Neural cell (in vitro differentiated cells): ENCODE data around the gene CNTN4. TPM values are rescaled to one million over a fixed set of nuclear protein-coding genes. Genes with fewer than 3 reads are reported as not detected.
A peak's percentile ranks its signal among the peaks of the same experiment; 100 is the strongest.

Experiments used
- H2AFZ ChIP-seq: fragments of 200-600, 300-800 bp; sonication (generic), shearing (Covaris generic); 2 replicates; pipeline ENCODE4 v1.6.0; 2014; ENCODE audit warnings: low read depth, mild to moderate bottlenecking, antibody characterized with exemption, low read length, moderate library complexity
- H3F3A ChIP-seq: fragments of 200-600 bp; shearing (Covaris generic); 2 replicates; pipeline ENCODE4 v1.6.1; 2016; ENCODE audit warnings: mild to moderate bottlenecking, moderate library complexity, mixed read lengths, antibody characterized with exemption, low read length; ENCODE audit not compliant: insufficient read depth, poor library complexity, severe bottlenecking
- H3K27ac ChIP-seq: fragments of 200-600, 300-800 bp; sonication (generic), shearing (Covaris generic); 2 replicates; pipeline ENCODE4 v1.5.1; 2014; ENCODE audit warnings: mild to moderate bottlenecking, low read length, moderate library complexity
- H3K27me3 ChIP-seq: fragments of 300-800, 200-600 bp; sonication (generic), shearing (Covaris generic); 2 replicates; pipeline ENCODE4 v1.6.0; 2014; ENCODE audit warnings: mild to moderate bottlenecking, low read depth, low read length, moderate library complexity; ENCODE audit not compliant: insufficient read depth
- H3K36me3 ChIP-seq: fragments of 300-800, 200-600 bp; sonication (generic), shearing (Covaris generic); 2 replicates; pipeline ENCODE4 v1.5.1; 2014; ENCODE audit warnings: mild to moderate bottlenecking, antibody characterized with exemption, low read length, moderate library complexity; ENCODE audit not compliant: insufficient read depth
- H3K4me2 ChIP-seq: fragments of 300-800, 200-600 bp; sonication (generic), shearing (Covaris generic); 2 replicates; pipeline ENCODE4 v1.6.0; 2014; ENCODE audit warnings: mild to moderate bottlenecking, low read length
- H3K4me3 ChIP-seq: fragments of 300-800, 200-600 bp; sonication (generic), shearing (Covaris generic); 2 replicates; pipeline ENCODE4 v1.5.1; 2014; ENCODE audit warnings: mild to moderate bottlenecking, low read length, moderate library complexity
- H3K79me2 ChIP-seq: fragments of 200-600 bp; shearing (Covaris generic); replicated peaks from 2 replicates; pipeline ENCODE4 v1.6.0; 2014; ENCODE audit warnings: mild to moderate bottlenecking, low read length, moderate library complexity; ENCODE audit not compliant: insufficient read depth
- H3K9ac ChIP-seq: fragments of 300-800, 200-600 bp; sonication (generic), shearing (Covaris generic); 2 replicates; pipeline ENCODE4 v1.6.1; 2016; ENCODE audit warnings: mild to moderate bottlenecking, low read length, mixed read lengths
- H3K9me2 ChIP-seq: fragments of 200-600 bp; shearing (Covaris generic); 2 replicates; pipeline ENCODE4 v1.6.1; 2016; ENCODE audit warnings: mild to moderate bottlenecking, low read length, mixed read lengths; ENCODE audit not compliant: insufficient read depth
- H3K9me3 ChIP-seq: fragments of 200-600, 300-800 bp; sonication (generic), shearing (Covaris generic); 2 replicates; pipeline ENCODE4 v1.6.1; 2016; ENCODE audit warnings: mild to moderate bottlenecking, mixed run types, low read length, moderate library complexity, mixed read lengths
- H4K20me1 ChIP-seq: fragments of 200-600 bp; shearing (Covaris generic); 2 replicates; pipeline ENCODE4 v1.6.1; 2016; ENCODE audit warnings: mild to moderate bottlenecking, mixed run types; ENCODE audit not compliant: insufficient read depth
- CTCF ChIP-seq: fragments of 450-650 bp; IDR thresholded peaks from 2 replicates; pipeline ENCODE4 v1.5.1; 2014; ENCODE audit warnings: antibody characterized with exemption, mild to moderate bottlenecking, moderate library complexity; ENCODE audit not compliant: poor library complexity, severe bottlenecking
- EP300 ChIP-seq: fragments of 450-650 bp; conservative IDR thresholded peaks from 2 replicates; pipeline ENCODE4 v1.6.1; 2014; ENCODE audit warnings: antibody characterized with exemption, mild to moderate bottlenecking, moderate library complexity; ENCODE audit not compliant: poor library complexity, severe bottlenecking
- EZH2 ChIP-seq: fragments of 200-600, 300-800 bp; shearing (Covaris generic), sonication (generic); IDR thresholded peaks from 2 replicates; pipeline ENCODE4 v1.6.1; 2014; ENCODE audit warnings: antibody characterized with exemption, low read length, borderline replicate concordance, mild to moderate bottlenecking; ENCODE audit not compliant: insufficient read depth, poor library complexity, severe bottlenecking
- MXI1 ChIP-seq: fragments of 450-650 bp; conservative IDR thresholded peaks from 2 replicates; pipeline ENCODE4 v1.6.1; 2014; ENCODE audit warnings: antibody characterized with exemption, mild to moderate bottlenecking; ENCODE audit not compliant: poor library complexity, severe bottlenecking
- POLR2AphosphoS5 ChIP-seq: IDR thresholded peaks from 2 replicates; pipeline ENCODE4 v1.6.1; 2012
- RAD21 ChIP-seq: fragments of 450-650 bp; conservative IDR thresholded peaks from 2 replicates; pipeline ENCODE4 v1.6.1; 2014; ENCODE audit warnings: antibody characterized with exemption, mild to moderate bottlenecking, moderate library complexity
- REST ChIP-seq: IDR thresholded peaks from 2 replicates; pipeline ENCODE4 v1.6.1; 2012; ENCODE audit warnings: borderline replicate concordance
- SMC3 ChIP-seq: fragments of 450-650 bp; conservative IDR thresholded peaks from 2 replicates; pipeline ENCODE4 v1.6.1; 2014; ENCODE audit warnings: antibody characterized with exemption, mild to moderate bottlenecking, moderate library complexity; ENCODE audit not compliant: poor library complexity
- TAF1 ChIP-seq: IDR thresholded peaks from 2 replicates; pipeline ENCODE4 v1.6.1; 2012; ENCODE audit warnings: low read depth
- polyA plus RNA-seq: library from polyadenylated mRNA; depleted of rRNA; stranded (reverse); fragments of >200 nt; gene quantifications from 2 replicates; pipeline ENCODE4 v1.2.3, GENCODE V29; 2014

Gene CNTN4
- polyA plus RNA-seq, 1 donor from 2014 or later, result 10.6 TPM

- Histone ChIP-seq H3K27me3 (no peaks in the 10 kb centered on the region), H3K4me2 (no peak overlapping the region), H4K20me1 (no peaks in the 10 kb centered on the region), H2AFZ (no peak overlapping the region), H3K36me3 (no peaks in the 10 kb centered on the region), H3K9ac (no peak overlapping the region), H3K79me2 (no peaks in the 10 kb centered on the region), H3F3A (no peaks in the 10 kb centered on the region), H3K9me3 (no peaks in the 10 kb centered on the region), H3K27ac (no peak overlapping the region), H3K9me2 (no peaks in the 10 kb centered on the region), H3K4me3 (no peak overlapping the region)
- TF ChIP-seq RAD21 (no peak), CTCF (no peak), POLR2AphosphoS5 (no peak), EP300 (no peak), SMC3 (no peak), REST (no peak), EZH2 (no peak), MXI1 (no peak), TAF1 (no peak)
These were observed 408.1 kb downstream of the CNTN4 start for GRCh38 chr3:2506776-2507175.

GRCh38 chr3:2510591-2511145 lies 412.0 kb downstream of the CNTN4 start:
- no peak overlapping the region for H3K9ac ChIP-seq
- H3K27me3 ChIP-seq, result peaks cover 3% of the 10 kb centered on the region
- H3K79me2 ChIP-seq, result no peaks in the 10 kb centered on the region
- no peaks in the 10 kb centered on the region for H3K9me3 ChIP-seq
- no peak overlapping the region for H3K4me2 ChIP-seq
- H3K4me3 ChIP-seq, result peak overlapping the region; percentile 48
- H3K27ac ChIP-seq, result no peak overlapping the region
- no peak overlapping the region for H2AFZ ChIP-seq
- H3K9me2 ChIP-seq, result no peaks in the 10 kb centered on the region
- TF ChIP-seq CTCF (no peak), EZH2 (no peak), MXI1 (no peak), POLR2AphosphoS5 (no peak), EP300 (no peak), RAD21 (no peak), TAF1 (no peak), REST (no peak), SMC3 (no peak)
- H4K20me1 ChIP-seq, result no peaks in the 10 kb centered on the region
- H3F3A ChIP-seq, result no peaks in the 10 kb centered on the region
- no peaks in the 10 kb centered on the region for H3K36me3 ChIP-seq
